ENCODE measurements around the gene PFKFB1.

GRCh38 chrX:54977387-54977786 is 16.6 kb downstream of the PFKFB1 start:
- TF ChIP-seq CTCF (IDR thresholded peaks at IDR 0.05; ENCODE audit: low read depth, low read length, missing input control) (no peak), TAF1 (conservative IDR thresholded peaks at IDR 0.05) (no peak), HNF4G (IDR thresholded peaks at IDR 0.05) (no peak), FOXA2 (IDR thresholded peaks at IDR 0.05) (no peak), HNF4A (conservative IDR thresholded peaks at IDR 0.05) (no peak), SP1 (IDR thresholded peaks at IDR 0.05) (no peak), RXRA (IDR thresholded peaks at IDR 0.05) (no peak), ATF3 (IDR thresholded peaks at IDR 0.05) (no peak), GABPA (IDR thresholded peaks at IDR 0.05 in 1 of 2, conservative IDR thresholded peaks at IDR 0.05 in 1 of 2) (no peak), RAD21 (IDR thresholded peaks at IDR 0.05) (no peak)
